ENCODE measurements around the gene LACC1.

The LACC1 gene

DNA sequence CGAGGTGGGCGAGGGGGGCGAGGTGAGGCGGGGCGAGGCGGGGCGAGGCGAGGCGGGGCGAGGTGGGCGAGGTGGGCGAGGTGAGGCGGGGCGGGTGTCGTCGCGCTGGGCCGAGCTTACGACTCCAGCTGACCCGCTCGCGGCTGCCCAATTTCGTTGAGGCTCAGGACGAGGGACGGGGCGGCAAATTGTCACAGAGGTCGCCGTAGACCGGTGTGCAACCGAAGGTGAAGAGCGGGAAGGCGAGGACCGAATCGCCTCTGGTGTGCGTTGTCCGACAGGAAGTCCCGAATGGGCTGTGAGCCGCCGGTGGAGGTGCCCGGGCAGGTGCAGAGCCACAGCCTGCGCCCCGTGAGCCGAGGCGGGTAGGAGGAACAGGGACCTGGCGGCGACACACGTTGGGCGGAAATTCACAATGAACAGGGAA is at the start of gene LACC1:
TSS of gene LACC1 (plus strand) at position 150 of the 427 bp plus-strand sequence. CDS start 1,082 bp downstream, outside the sequence.
- no peak for DNase-seq

GRCh38 chr13:43830497-43830881 is 49.2 kb upstream of the LACC1 start:
- no peak for DNase-seq

DNA sequence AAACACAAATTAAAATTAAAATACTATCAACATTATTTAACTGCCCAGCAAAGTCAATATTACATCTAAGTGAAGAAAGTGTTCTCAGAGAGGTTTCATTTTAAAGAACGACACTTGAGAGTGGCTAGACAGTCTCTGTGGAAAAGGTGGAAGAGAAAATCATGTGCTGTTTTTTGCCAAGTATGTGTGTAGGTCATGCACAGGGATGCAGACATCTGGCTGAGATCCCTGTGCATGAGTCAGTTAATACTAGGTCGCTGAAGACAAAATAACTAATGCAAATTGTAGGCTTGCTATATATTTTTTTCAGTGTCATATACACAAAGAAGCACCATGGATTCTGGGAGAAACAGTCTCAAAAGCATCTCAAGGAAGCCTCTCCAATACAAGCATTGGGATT is 48.6 kb upstream of the LACC1 start:
- no peak for DNase-seq

DNA sequence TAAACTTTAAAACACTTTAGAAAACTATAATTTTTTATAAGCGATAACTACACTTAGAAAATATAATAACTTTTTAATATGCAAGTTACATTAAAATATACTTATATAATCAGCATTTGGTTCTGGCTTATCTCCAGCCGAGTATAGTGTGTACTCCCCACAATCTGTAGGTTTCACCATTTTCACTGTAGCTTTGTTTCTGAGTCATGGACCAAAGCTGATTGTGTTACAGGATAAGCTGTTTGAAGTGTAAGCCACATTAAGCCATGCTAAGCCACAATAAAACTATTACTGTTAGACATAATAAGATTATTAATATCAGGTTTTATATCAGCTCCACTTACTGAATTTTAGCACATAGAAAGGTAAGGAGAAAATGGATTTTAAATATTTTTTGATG is 44.0 kb upstream of the LACC1 start:
- DNase-seq, result peak; percentile 98

DNA sequence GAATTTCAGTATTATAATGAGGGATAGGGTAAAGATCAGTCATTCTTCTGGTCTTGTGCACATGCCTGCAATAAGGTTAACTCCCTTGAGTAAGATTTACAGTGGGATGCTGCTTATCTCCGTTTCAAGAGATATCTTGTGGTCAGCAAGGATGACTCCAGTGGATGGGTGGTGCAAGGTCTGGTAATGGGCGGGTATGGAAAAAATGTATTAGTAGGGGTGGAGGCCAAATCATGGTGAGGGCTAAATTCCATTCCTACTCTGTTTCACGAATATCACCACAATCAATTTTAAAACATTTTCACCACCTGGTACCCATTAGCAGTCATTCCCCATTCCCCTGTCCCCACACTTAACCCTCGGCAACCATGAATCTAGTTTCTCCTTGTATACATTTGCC is 40.8 kb upstream of the LACC1 start:
- no peak for DNase-seq

DNA sequence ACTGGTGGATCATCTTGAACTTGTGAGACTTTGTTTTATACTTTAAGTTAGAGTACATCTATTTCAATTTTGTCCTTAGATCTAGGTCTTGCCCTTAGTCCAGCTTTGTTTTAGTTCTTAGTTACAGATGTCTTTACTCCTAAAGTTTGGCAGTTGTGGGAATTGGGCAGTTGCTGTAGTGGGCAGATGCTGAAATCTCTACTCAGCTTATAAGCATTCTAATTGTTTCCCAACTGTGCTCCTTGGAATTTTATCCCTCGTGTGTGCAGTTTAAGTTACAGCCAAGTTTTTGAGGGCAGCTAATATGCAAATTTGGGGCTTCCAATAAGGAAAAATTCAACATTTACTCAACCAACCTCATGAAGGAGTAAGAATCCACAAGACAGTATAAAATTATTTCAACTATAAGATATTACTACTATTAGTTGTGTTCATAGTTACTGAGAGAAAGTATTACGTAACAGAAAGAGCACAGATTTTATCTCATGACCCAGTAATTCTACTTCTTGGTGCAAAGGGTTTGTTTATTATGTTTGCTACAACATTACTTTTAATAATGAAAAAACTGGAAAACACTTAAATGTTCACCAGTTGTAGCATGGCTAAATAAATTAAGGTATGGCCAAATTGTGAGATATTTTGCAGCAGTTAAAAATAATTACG is 33.1 kb upstream of the LACC1 start:
- no peak for DNase-seq

DNA sequence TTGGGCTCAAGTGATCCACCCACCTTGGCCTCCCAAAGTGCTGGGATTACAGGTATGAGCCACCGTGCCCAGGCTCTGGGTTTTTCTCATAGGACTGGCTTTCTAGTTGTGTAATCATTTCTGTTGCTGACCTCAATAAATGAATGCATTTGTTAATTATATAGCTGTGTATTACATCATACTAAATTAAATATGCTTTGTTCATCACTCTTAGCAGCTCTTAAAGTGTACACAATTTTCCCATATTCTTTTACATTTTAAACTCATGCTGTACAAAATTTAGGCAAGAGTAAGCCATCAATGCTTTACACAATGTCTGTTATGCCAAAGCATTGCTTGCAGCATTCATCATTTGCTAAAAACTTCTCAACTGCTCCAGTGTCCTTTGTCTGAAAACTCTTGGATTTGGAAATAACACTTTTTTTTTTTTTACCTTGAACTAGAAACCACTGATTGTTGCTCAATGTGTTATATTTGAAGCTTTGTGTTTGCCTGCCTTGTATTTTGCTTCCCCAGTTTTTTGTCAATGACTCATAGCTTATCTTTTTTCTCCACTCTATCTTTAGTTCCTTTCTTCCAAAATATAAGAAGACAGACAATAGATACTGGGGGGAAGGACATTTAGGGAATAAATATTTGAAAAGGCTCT is 31.6 kb upstream of the LACC1 start:
- DNase-seq, result no peak

DNA sequence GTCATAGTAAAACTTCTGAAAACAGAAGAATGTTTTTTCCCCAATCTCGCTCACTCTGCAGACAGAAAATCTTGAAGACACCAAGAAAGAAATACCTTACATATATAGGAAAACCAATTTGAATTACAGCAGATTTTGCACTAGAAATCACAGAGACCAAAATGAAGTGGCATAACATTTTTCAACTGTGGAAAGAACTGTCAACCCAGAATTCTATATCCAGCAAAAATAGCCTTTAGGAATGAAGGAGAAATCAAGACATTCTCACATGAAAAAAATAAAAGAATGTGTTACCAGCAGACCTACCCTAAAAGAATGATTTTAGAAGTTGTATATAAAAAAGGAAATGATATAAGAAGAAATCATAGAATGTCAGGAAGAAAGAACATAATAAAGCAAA is 28.8 kb upstream of the LACC1 start:
- DNase-seq, result no peak

DNA sequence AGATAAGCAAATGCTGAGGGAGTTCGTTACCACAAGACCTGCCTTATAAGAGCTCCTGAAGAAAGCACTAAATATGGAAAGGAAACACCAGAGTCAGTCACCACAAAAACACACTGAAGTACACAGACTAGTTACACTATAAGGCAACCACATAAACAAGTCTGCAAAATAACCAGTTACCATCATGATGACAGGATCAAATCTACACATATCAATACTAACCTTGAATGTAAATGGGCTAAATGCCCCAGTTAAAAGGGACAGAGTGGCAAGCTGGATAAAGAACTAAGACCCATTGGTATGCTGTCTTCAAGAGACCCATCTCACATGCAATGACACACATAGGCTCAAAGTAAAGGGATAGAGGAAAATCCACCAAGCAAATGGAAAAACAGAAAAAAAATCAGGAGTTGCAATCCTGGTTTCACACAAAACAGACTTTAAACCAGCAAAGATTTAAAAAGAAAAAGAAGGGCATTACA is 26.7 kb upstream of the LACC1 start:
- DNase-seq, result no peak

DNA sequence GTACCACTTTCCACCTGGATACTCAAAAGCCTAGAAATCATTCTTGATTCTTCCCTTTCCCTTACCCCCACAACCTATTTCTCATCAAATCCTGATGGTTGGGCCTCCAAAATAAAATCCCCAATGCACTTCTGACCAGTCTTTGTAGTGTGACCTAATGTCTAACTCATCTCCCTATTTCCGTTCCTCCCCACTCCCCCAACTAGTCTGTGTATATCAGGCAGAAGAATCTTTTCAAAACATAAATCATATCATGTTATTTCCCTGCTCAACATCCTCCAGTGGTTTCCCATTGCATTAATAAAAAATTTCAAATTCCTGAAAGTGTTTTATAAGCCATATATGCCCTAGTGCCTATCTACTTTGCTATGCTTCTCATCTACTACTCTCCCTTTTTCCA is 17.8 kb upstream of the LACC1 start:
- no peak for DNase-seq

DNA sequence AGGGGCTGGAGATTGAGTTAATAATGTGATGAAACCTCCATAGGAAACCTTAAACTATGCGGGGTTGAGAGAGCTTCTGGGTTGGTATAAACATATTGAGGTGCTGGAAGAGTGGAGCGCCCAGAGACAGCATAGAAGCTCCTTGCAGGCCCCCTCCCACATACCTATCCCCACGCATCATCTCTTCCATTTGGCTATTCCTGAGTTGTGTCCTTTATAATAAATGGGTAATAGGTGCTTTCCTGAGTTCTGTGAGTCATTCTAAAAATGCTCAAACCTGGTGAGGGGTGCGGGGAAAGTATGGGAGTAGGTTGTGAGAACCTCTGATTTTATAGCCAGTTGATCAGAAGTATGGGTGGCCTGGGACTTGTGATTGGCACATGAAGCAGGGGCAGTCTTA is 14.8 kb upstream of the LACC1 start:
- DNase-seq, result no peak

GRCh38 chr13:43865892-43866291 is 13.8 kb upstream of the LACC1 start:
- no peak for DNase-seq

GRCh38 chr13:43872181-43872580 is 7.5 kb upstream of the LACC1 start:
- DNase-seq, result no peak

GRCh38 chr13:43874504-43875092 is 5.1 kb upstream of the LACC1 start:
- peak; percentile 46 for DNase-seq

DNA sequence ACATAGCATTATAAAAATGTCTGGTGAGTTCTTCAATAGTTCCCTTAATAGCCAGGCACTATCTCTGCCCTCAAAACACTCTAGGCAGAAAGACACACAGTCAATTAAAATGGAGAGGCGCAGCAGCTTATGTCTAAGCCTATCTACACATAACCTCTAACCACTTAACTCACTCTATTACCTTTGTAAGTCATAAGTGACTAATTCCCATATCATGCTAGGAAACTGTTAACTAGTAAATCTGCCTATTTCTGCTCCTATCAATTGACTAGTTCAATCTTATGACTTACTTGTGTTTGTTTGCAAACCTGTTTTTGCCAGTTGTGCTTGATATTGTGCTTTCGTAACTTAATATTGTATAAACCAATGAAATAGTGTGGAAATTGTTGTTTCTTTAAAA is 3.3 kb upstream of the LACC1 start:
- DNase-seq, result no peak

DNA sequence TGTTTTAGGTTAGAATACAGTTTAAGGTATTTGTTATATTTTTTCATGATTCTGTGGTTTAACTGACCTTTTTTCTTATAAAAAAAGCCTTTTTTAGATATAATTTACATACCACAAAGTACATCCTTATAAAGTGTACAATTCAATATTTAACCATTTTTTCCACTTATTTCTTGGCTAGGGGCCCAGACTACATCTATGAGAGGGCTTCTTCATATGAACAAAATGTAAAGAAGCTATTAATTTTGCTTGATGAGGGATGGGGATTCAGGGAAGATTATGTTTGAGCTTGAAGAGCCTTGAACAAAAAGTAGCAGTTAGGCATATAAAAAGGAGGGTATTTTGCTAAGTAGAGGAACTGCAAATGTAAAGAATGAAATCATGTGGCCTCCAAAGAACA is 2.4 kb upstream of the LACC1 start:
- no peak for DNase-seq

- DNase-seq, result no peak
These were observed 1.9 kb upstream of the LACC1 start for GRCh38 chr13:43877766-43878165.

DNA sequence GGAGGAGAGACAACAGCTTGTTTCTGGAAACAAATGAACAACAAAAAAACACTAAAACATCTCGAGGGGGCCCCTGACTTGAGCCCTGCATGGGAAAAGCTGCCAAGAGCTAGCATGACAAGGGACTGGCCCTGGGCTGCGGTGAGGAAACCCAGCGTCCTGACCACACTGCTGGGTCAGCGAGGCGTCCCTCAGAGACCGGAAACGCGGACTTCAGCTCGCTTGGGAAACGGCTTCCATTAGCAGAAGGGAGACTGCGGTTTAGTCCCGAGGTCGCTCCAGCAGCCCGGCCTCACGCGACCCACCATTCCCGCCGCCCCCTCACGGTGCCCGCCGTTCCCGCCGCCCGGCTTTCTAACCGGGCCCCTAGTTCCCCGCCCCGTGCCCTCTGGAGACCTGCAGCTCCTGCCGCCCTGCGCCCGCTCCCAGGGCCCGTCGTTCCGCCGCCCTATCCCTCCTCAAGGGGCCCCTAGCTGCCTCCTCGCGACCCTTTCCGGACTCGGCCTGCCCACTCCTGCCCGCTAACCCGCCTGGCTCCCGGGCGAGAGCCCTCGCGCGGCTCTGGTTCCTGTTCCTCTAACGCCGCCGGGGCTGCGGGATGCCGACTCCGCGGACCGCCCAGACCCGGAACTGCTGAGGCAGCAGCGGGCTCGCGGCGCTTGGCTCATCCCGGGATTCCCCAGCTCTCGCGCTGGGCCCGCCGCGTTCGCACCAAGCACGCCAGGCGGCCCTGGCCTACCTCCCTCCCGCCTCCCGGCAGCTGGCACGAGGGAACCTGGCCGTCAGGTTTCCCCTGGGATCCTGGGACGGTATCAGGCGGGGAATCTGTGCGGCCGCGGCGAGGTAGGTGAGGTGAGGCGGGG is 581 bp upstream of the LACC1 start, which contains the start of gene CCDC122:
TSS of gene CCDC122 (minus strand) at position 849 of the 863 bp plus-strand sequence. CDS start 10,364 bp downstream, outside the sequence.
- DNase-seq, result peak; percentile 82

DNA sequence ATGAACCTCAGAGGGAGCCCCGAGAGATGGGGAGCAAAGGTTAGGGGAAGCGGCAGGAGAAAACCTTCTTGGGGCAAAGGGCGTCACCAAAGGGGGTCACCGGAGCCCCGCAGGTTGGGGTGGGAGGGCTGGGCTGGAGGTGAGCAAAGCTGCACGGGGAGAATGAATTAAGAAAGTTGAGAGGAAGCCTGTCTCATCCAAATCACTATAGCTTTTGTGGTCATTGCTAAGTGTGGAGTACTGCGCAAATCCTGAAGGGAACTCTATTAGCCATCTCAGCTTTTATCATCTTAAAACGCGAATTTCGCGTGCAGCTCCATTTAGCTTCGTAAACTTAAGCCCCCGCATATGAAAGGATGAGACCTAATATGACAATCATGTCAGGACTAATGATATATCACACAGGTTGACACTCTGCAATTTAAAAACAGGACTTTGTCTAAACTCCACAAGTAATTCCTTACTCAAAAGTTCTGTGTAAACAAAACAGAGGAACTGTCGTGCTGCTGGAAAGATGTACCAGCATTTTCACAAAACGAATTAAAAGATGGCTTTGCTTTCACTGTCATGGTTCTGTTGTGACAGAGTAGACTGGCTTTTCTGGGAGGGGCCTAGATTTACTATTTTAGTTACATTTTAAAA is 631 bp downstream of the LACC1 start:
- DNase-seq, result no peak

DNA sequence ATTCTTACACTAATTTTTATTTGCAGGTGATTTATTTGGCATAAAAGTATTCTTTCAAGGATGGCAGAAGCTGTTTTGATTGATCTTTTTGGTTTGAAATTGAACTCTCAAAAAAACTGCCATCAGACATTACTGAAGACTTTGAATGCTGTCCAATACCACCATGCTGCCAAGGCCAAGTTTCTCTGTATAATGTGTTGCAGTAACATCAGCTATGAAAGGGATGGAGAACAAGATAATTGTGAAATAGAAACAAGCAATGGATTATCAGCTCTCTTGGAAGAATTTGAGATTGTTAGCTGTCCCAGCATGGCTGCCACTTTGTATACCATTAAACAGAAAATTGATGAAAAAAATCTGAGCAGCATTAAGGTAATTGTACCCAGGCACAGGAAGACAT is 1.2 kb downstream of the LACC1 start:
- peak; percentile 20 for DNase-seq

DNA sequence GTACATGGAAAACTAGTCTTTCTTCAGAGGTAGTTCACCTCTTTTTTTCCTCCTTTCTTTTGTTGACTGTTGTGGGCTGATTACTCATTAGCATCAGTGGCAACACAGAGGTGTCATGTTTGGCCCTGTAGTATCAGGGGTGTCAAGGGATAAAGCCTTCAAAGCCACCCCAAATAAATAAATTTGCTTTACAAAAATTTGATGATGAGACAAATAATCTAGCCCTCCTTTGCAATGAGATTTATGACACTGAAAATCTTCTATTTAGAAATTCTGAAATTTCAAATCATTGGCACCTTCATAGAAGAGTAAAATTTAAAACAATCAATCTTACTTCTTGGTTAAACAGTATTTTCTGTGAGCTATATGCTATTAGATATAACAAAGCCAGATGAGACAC is 1.9 kb downstream of the LACC1 start:
- DNase-seq, result no peak

GRCh38 chr13:43883631-43884030 is 3.9 kb downstream of the LACC1 start:
- no peak for DNase-seq

- peak; percentile 52 for DNase-seq
These were observed 4.5 kb downstream of the LACC1 start for GRCh38 chr13:43884222-43884621.

Data from NCI-H82 (cell line).